ENCODE data around the gene LILRB3.
"Not testable (repeated sequence)": the region's sequence is repeated elsewhere in the genome, so short reads cannot be mapped to it uniquely, and the experiment has no call there.

Gene LILRB3

DNA sequence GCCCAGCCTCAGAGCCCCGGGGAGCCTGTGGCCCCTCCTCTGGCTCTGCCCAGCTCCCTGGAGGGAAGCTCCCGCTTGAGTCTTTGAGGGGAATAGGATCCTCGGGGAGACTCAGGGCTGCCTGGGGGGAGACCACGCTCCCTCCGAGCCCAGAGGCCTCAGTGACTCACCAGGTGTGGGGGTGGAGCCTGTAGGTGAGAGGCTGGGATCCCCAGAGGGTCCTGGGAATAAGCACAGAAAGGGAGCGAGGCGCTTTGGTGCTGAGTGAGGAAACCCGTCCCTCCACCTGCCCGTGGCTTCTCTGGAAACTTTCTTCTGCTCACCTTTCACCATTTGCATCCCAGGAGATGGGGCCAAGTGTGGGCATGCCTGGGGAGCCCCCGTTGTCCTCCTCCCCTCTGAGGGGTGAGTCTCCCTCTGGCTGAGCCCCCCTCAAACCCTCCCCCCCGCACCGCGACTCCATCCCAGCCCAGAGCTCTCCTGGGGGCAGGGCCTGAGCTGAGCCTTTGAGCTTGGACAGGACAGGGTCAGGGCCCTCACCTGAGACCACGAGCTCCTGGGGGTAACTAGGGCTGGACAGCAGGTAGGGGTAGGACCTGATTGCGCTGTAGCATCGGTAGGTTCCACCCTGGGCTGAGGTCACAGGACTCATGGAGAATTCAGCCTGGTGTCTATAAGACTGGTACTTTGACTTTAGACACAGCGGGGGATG, 31.5 kb upstream of the LILRB3 start:
- H3K4me1 ChIP-seq (ENCODE audit: control insufficient read depth, insufficient read depth, low read length): no peaks in the 10 kb centered on the region
- peaks cover 9% of the 10 kb centered on the region for H3K27me3 ChIP-seq (ENCODE audit: control insufficient read depth, insufficient read depth, low read length)
- no peaks in the 10 kb centered on the region for H3K36me3 ChIP-seq (ENCODE audit: control insufficient read depth, insufficient read depth, low read length)
- no peak overlapping the region for H3K4me3 ChIP-seq (ENCODE audit: low read length)
- no peaks in the 10 kb centered on the region for H3K9me3 ChIP-seq (ENCODE audit: control insufficient read depth, low read length)
- H3K9ac ChIP-seq (ENCODE audit: low read length): no peak overlapping the region

GRCh38 chr19:54253331-54254194, 30.8 kb upstream of the LILRB3 start:
- Histone ChIP-seq H3K4me1 (ENCODE audit: control insufficient read depth, insufficient read depth, low read length) (no peaks in the 10 kb centered on the region), H3K9me3 (ENCODE audit: control insufficient read depth, low read length) (no peaks in the 10 kb centered on the region), H3K9ac (ENCODE audit: low read length) (no peak overlapping the region), H3K4me3 (ENCODE audit: low read length) (no peak overlapping the region), H3K36me3 (ENCODE audit: control insufficient read depth, insufficient read depth, low read length) (no peaks in the 10 kb centered on the region), H3K27me3 (ENCODE audit: control insufficient read depth, insufficient read depth, low read length) (peaks cover 9% of the 10 kb centered on the region)

GRCh38 chr19:54252845-54253244, 30.0 kb upstream of the LILRB3 start:
- Histone ChIP-seq H3K27me3 (ENCODE audit: control insufficient read depth, insufficient read depth, low read length) (peaks cover 9% of the 10 kb centered on the region), H3K4me3 (ENCODE audit: low read length) (no peak overlapping the region), H3K36me3 (ENCODE audit: control insufficient read depth, insufficient read depth, low read length) (no peaks in the 10 kb centered on the region), H3K9ac (ENCODE audit: low read length) (no peak overlapping the region), H3K4me1 (ENCODE audit: control insufficient read depth, insufficient read depth, low read length) (no peaks in the 10 kb centered on the region), H3K9me3 (ENCODE audit: control insufficient read depth, low read length) (no peaks in the 10 kb centered on the region)

- Histone ChIP-seq H3K27me3 (ENCODE audit: control insufficient read depth, insufficient read depth, low read length) (peaks cover 10% of the 10 kb centered on the region), H3K4me1 (ENCODE audit: control insufficient read depth, insufficient read depth, low read length) (no peaks in the 10 kb centered on the region), H3K36me3 (ENCODE audit: control insufficient read depth, insufficient read depth, low read length) (no peaks in the 10 kb centered on the region), H3K4me3 (ENCODE audit: low read length) (no peak overlapping the region), H3K9ac (ENCODE audit: low read length) (no peak overlapping the region), H3K9me3 (ENCODE audit: control insufficient read depth, low read length) (no peaks in the 10 kb centered on the region)
These were observed 29.4 kb upstream of the LILRB3 start for GRCh38 chr19:54252243-54252642.

- no peak overlapping the region for H3K9ac ChIP-seq (ENCODE audit: low read length)
- H3K4me1 ChIP-seq (ENCODE audit: control insufficient read depth, insufficient read depth, low read length): no peaks in the 10 kb centered on the region
- H3K9me3 ChIP-seq (ENCODE audit: control insufficient read depth, low read length): no peaks in the 10 kb centered on the region
- H3K27me3 ChIP-seq (ENCODE audit: control insufficient read depth, insufficient read depth, low read length): peaks cover 8% of the 10 kb centered on the region
- no peaks in the 10 kb centered on the region for H3K36me3 ChIP-seq (ENCODE audit: control insufficient read depth, insufficient read depth, low read length)
- H3K4me3 ChIP-seq (ENCODE audit: low read length): no peak overlapping the region
These were observed 25.3 kb upstream of the LILRB3 start for GRCh38 chr19:54248016-54248601.

- no peaks in the 10 kb centered on the region for H3K9me3 ChIP-seq (ENCODE audit: control insufficient read depth, low read length)
- no peaks in the 10 kb centered on the region for H3K36me3 ChIP-seq (ENCODE audit: control insufficient read depth, insufficient read depth, low read length)
- no peak overlapping the region for H3K4me3 ChIP-seq (ENCODE audit: low read length)
- H3K4me1 ChIP-seq (ENCODE audit: control insufficient read depth, insufficient read depth, low read length): no peaks in the 10 kb centered on the region
- H3K27me3 ChIP-seq (ENCODE audit: control insufficient read depth, insufficient read depth, low read length): peaks cover 7% of the 10 kb centered on the region
- no peak overlapping the region for H3K9ac ChIP-seq (ENCODE audit: low read length)
These were observed 24.5 kb upstream of the LILRB3 start for GRCh38 chr19:54247106-54247930.

DNA sequence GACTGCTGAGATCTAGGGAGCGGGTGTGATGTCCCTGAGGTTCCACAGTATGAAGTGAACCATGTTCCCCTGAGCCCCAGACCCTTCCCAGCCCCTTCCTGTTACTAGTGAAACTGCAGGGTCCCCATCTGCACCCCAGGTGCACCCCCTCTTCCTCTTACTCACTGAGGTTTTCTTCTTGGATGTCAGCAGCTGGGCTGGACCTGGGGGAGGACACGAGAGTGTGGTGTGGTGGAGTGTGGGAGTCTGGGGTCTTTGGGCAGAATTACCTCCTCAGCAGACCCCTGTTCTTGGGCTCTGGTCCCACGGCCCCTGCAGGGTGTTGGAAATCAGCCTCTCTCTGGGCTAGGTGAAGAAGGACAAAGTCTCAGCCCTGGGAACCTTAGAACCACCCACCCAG, 23.1 kb upstream of the LILRB3 start:
- H3K4me1 ChIP-seq (ENCODE audit: control insufficient read depth, insufficient read depth, low read length): no peaks in the 10 kb centered on the region
- no peaks in the 10 kb centered on the region for H3K36me3 ChIP-seq (ENCODE audit: control insufficient read depth, insufficient read depth, low read length)
- H3K27me3 ChIP-seq (ENCODE audit: control insufficient read depth, insufficient read depth, low read length): peaks cover 4% of the 10 kb centered on the region
- no peak overlapping the region for H3K4me3 ChIP-seq (ENCODE audit: low read length)
- H3K9me3 ChIP-seq (ENCODE audit: control insufficient read depth, low read length): no peaks in the 10 kb centered on the region
- no peak overlapping the region for H3K9ac ChIP-seq (ENCODE audit: low read length)

GRCh38 chr19:54243809-54244208, 21.0 kb upstream of the LILRB3 start:
- H3K9me3 ChIP-seq (ENCODE audit: control insufficient read depth, low read length); H3K9ac ChIP-seq (ENCODE audit: low read length); H3K36me3 ChIP-seq (ENCODE audit: control insufficient read depth, insufficient read depth, low read length); H3K27me3 ChIP-seq (ENCODE audit: control insufficient read depth, insufficient read depth, low read length); H3K4me3 ChIP-seq (ENCODE audit: low read length); H3K4me1 ChIP-seq (ENCODE audit: control insufficient read depth, insufficient read depth, low read length): not testable (repeated sequence)

- H3K9ac ChIP-seq (ENCODE audit: low read length); H3K4me1 ChIP-seq (ENCODE audit: control insufficient read depth, insufficient read depth, low read length); H3K27me3 ChIP-seq (ENCODE audit: control insufficient read depth, insufficient read depth, low read length); H3K9me3 ChIP-seq (ENCODE audit: control insufficient read depth, low read length); H3K36me3 ChIP-seq (ENCODE audit: control insufficient read depth, insufficient read depth, low read length); H3K4me3 ChIP-seq (ENCODE audit: low read length): not testable (repeated sequence)
These were observed 19.8 kb upstream of the LILRB3 start, which contains the start of gene LILRA6 for GRCh38 chr19:54242646-54243045. LILRA6 (minus strand) TSS chr19:54242790.

DNA sequence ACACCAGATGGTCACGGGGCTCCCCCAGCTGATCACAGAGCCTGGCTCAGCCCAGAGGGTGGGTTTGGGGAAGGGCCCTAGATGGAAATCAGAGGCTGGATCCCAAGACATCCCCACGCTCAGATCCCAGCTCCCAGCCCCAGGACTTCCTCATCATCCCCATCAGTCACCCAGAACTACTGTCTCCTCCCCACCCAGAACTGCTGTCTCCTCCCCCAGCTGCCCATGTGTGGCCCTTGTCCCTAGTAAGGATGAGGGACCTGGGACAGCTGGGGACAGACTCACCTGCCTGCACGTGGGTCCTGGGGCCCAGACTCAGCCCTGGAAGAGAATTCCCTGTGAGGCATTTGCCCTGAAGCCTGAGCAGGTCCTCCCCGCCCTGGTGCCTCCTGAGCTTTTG, 19.4 kb upstream of the LILRB3 start:
- not testable (repeated sequence) for H3K9me3 ChIP-seq (ENCODE audit: control insufficient read depth, low read length); H3K36me3 ChIP-seq (ENCODE audit: control insufficient read depth, insufficient read depth, low read length); H3K4me1 ChIP-seq (ENCODE audit: control insufficient read depth, insufficient read depth, low read length); H3K4me3 ChIP-seq (ENCODE audit: low read length); H3K9ac ChIP-seq (ENCODE audit: low read length); H3K27me3 ChIP-seq (ENCODE audit: control insufficient read depth, insufficient read depth, low read length)

DNA sequence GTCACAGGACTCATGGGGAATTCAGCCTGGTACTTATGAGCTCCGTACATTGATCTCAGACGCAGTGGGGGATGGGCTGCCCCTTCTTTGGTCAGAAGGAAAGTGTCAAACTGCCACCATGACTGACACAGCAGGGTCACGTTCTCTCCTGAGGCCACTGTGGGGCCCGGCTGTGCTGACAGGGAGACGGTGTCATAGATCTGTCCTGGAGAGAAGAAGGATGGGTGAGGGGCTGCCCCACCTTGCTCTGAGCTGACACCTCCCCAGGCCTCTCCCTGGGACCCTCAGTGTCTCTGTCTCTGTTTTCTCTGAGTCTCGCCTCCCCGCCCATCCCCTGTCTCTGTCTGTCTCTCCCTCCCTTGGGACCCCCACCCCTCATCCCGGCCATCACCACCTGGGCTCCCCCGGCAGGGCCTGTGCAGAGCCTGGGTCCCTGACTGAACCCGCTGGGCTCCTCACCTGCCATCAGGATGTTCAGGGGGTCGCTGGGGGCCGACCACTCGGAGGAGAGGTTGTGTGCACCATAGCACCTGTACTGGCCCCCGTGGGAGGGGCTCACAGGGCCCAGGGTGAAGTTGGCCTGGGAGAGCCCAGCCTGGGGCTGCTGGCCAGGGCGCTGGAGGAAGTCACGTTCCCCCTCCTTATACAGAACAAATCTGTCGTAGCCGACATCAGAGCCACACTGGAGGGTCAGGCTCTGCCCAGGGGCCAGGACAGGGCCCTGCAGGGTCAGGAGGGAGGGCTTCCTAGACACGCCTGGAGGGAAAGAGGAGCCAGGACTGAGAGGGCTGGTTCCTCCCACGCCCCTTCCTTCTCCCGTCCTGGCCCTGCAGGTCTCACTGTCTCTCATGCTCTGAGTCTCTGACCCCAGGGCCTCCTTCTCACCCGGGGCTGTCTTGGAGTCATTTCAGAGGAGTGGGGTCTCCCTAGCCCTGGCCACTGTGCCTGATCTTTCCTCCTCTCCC, 17.8 kb upstream of the LILRB3 start:
- not testable (repeated sequence) for H3K4me3 ChIP-seq (ENCODE audit: low read length); H3K9me3 ChIP-seq (ENCODE audit: control insufficient read depth, low read length); H3K4me1 ChIP-seq (ENCODE audit: control insufficient read depth, insufficient read depth, low read length); H3K27me3 ChIP-seq (ENCODE audit: control insufficient read depth, insufficient read depth, low read length); H3K9ac ChIP-seq (ENCODE audit: low read length); H3K36me3 ChIP-seq (ENCODE audit: control insufficient read depth, insufficient read depth, low read length)
